Stimulated activated CD8-positive, alpha-beta memory T cell treated with anti-CD3 and anti-CD28 coated beads, Interleukin-2, amount 100 ng/mL, for 1 hour (primary cell): ENCODE measurements around the gene TMEM204.
"Not testable (repeated sequence)": the region's sequence is repeated elsewhere in the genome, so short reads cannot be mapped to it uniquely, and the experiment has no call there.

ENCODE experiments used
- DNase-seq, 2 donors: peaks; one replicate each; pipeline ENCODE4 v3.0.0-alpha.2; 2020; ENCODE audit warnings: low read depth in 2 of 2

Gene TMEM204

DNA sequence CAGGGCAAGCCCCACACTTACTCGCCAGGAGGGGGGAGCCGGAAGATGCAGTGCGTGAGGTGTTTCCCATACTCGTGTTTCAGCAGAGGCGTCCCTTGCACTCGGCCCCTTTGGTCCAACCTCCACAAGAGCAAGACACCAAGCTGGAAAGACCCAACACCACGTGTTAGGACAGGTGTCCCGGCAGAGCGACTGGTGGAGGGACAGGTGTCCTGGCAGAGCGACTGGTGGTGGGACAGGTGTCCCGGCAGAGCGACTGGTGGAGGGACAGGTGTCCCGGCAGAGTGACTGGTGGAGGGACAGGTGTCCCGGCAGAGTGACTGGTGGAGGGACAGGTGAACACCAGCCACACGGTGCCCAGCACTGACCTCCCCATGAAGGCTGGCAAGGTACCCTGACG, 59.0 kb downstream of the TMEM204 start:
- no peak for DNase-seq

DNA sequence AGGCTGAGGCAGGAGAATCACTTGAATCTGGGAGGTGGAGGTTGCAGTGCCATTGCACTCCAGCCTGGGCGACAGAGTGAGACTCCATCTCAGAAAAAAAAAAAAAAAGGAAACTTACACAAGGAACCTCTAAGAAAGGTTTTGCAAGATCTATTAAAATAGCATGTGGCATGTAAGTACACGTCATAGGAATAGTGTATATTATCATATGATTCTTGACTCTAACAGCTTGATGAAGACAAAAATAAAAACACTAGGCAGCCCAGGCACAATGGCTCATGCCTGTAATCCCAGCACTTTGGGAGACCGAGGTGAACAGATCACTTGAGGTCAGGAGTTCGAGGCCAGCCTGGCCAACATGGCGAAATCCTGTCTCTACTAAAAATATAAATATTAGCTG, 62.0 kb downstream of the TMEM204 start:
- DNase-seq = not testable (repeated sequence)

DNA sequence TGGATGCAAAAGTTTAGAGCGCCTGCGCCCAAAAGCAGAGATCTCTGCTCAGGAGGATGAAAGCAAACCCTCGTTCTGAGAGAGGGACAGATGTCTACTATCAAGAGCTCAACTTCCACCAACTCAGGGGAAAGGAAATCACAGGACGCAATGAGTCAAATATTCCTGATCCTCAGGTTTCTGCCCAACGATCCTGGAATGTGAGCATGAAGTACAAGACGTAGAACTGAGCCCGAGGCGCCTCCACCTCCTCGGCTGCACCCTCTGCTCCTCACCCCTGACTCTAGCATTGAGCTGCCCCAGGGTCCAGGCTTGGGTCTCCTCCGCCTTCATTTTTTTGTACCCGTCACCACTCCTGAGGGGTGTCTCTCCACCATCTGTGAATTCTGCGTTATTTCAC, 63.0 kb downstream of the TMEM204 start:
- DNase-seq = no peak

DNA sequence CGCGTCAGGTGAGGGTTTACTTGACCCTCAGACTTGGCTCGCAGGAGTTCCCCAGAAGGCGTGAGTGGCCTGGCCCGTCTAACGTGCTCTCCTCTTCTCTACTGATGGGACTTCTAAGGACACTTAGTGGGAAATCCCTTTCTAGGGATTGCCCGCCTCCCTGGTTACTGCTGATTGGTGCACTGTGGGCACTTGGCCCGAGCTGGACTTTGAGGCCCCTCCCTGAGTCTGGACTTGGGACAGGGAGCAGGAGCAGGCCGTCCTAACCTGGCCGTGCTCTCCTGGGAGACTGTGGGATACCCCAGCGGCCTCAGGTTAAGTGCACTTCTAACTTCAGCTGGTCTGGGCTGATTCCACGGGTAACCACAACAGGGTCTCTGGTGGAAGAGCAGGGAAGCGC, 63.7 kb downstream of the TMEM204 start:
- DNase-seq = no peak

DNA sequence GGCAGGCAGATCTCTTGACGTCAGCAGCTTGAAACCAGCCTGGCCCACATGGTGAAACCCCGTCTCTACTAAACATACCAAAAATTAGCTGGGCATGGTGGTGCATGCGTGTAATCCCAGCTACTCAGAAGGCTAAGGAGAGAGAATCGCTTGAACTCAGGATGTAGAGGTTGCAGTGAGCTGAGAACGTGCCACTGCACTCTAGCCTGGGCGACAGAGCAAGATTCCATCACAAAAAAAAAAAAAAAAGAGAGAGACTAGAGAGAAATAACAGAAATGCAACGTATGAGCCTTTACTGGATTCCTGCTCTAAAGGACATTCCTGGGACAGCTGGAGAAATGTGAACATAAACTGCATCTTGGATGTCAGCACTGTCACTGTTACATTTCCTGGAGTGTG, 67.6 kb downstream of the TMEM204 start:
- DNase-seq = no peak

DNA sequence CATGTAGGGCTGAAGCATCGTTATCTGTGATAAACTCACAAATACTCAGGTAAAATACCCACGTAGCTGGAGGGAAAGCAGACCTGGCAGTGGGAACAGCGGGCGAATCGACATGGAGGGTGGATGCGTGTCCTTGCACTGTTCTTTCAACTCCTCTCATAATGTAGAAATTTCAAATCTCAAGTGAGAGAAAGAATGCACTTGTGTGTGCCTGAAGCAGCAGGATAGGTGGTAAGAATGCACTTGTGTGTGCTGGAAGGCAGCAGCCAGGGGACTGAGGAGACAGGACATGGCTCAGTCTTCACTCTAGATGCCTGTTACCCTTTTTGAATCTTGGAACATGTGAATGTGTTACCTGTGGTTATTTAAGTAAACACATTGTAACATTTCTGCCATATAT, 68.0 kb downstream of the TMEM204 start:
- DNase-seq = no peak

DNA sequence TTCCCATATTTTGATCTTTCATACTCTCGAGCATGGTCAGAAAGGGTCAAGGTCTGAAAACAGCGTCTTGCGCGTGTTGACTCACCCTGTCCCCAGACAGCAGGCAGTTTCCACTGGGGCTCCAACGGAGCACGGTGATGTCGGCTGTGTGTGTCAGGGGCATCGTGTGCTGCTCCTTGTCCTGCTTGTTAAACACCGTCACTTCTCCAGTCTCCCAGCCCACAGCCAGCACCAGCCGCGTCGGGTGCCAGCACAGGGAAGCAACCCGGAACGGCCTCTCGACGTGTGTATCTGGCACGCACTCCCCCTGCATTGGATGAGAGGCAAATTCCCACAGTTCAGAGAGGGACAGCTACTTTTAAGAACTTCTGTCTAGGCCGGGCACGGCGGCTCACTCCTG, 68.8 kb downstream of the TMEM204 start:
- DNase-seq = no peak
